NK-92 (cell line): ENCODE results near the gene MEGF6.
"Not testable (repeated sequence)": the region's sequence is repeated elsewhere in the genome, so short reads cannot be mapped to it uniquely, and the experiment has no call there.

ENCODE experiments used
- DNase-seq: peaks from one replicate; lab custom pipeline; 2025; ENCODE audit not compliant: unreplicated experiment; lab: John Stamatoyannopoulos, UW

MEGF6 gene

GRCh38 chr1:3577711-3578432 lies 33.4 kb downstream of the MEGF6 start:
- no peak for DNase-seq

GRCh38 chr1:3577300-3577699 lies 34.0 kb downstream of the MEGF6 start:
- DNase-seq = no peak

GRCh38 chr1:3575993-3576392 lies 35.3 kb downstream of the MEGF6 start:
- no peak for DNase-seq

GRCh38 chr1:3575515-3575914 lies 35.8 kb downstream of the MEGF6 start:
- not testable (repeated sequence) for DNase-seq

GRCh38 chr1:3573500-3573899 lies 37.8 kb downstream of the MEGF6 start:
- DNase-seq = no peak

GRCh38 chr1:3572638-3573037 lies 38.7 kb downstream of the MEGF6 start:
- not testable (repeated sequence) for DNase-seq

GRCh38 chr1:3571263-3571662 lies 40.0 kb downstream of the MEGF6 start:
- no peak for DNase-seq

GRCh38 chr1:3570066-3570986 lies 41.0 kb downstream of the MEGF6 start:
- DNase-seq = no peak

GRCh38 chr1:3569436-3569835 lies 41.9 kb downstream of the MEGF6 start:
- DNase-seq = no peak

- no peak for DNase-seq
Observed at GRCh38 chr1:3568815-3569435, 42.4 kb downstream of the MEGF6 start.

GRCh38 chr1:3566951-3567804 lies 44.1 kb downstream of the MEGF6 start:
- no peak for DNase-seq

GRCh38 chr1:3566003-3566885 lies 45.1 kb downstream of the MEGF6 start:
- DNase-seq = no peak

GRCh38 chr1:3564921-3565831 lies 46.1 kb downstream of the MEGF6 start:
- no peak for DNase-seq

GRCh38 chr1:3563610-3564009 lies 47.7 kb downstream of the MEGF6 start:
- no peak for DNase-seq

- no peak for DNase-seq
Observed at GRCh38 chr1:3563125-3563524, 48.2 kb downstream of the MEGF6 start.

- no peak for DNase-seq
Observed at GRCh38 chr1:3562712-3563111, 48.6 kb downstream of the MEGF6 start.

GRCh38 chr1:3561702-3562101 lies 49.6 kb downstream of the MEGF6 start:
- no peak for DNase-seq

GRCh38 chr1:3560981-3561380 lies 50.3 kb downstream of the MEGF6 start:
- DNase-seq = no peak
